AG09319 (cell line): ENCODE data around the gene PGBD5.

Experiments
- DNase-seq: peaks from one replicate; pipeline ENCODE4 v3.0.0-alpha.2; 2010; ENCODE audit warnings: low read depth; ENCODE audit errors: extremely low read depth
- TF ChIP-seq, protein P1 (sequence below): IDR thresholded peaks from 2 replicates; pipeline ENCODE4 v1.5.1; 2011; ENCODE audit warnings: low read depth, mild to moderate bottlenecking, inconsistent platforms, low read length, moderate library complexity

PGBD5 gene

GRCh38 chr1:230286166-230286889 lies 139.8 kb downstream of the PGBD5 start:
- TF ChIP-seq, protein P1, sequence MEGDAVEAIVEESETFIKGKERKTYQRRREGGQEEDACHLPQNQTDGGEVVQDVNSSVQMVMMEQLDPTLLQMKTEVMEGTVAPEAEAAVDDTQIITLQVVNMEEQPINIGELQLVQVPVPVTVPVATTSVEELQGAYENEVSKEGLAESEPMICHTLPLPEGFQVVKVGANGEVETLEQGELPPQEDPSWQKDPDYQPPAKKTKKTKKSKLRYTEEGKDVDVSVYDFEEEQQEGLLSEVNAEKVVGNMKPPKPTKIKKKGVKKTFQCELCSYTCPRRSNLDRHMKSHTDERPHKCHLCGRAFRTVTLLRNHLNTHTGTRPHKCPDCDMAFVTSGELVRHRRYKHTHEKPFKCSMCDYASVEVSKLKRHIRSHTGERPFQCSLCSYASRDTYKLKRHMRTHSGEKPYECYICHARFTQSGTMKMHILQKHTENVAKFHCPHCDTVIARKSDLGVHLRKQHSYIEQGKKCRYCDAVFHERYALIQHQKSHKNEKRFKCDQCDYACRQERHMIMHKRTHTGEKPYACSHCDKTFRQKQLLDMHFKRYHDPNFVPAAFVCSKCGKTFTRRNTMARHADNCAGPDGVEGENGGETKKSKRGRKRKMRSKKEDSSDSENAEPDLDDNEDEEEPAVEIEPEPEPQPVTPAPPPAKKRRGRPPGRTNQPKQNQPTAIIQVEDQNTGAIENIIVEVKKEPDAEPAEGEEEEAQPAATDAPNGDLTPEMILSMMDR = no peak
- DNase-seq = no peak

DNA sequence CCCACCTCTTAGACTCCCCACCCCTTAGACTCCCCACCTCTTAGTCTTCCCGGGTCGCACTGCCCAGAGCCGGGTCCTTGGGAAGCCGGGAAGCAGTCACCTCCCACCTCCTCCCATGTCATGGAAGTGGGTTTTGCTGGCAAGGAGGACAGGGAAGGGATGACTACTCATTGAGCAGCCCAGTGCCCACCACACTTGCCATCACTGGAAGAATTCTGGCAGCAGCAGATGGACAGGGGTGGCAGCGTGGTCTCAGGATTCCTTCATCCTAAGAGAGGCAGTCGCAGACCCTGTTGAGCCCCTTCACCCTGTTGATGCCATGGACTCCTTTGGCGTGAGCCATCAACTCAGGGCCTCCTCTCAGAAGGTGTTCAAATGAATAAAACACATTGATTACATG lies 140.8 kb downstream of the PGBD5 start:
- DNase-seq = no peak
- TF ChIP-seq, protein P1 = no peak

GRCh38 chr1:230284891-230285290 lies 141.2 kb downstream of the PGBD5 start:
- TF ChIP-seq, protein P1 = no peak
- DNase-seq = no peak

GRCh38 chr1:230283678-230284077 lies 142.5 kb downstream of the PGBD5 start:
- TF ChIP-seq, protein P1 = no peak
- no peak for DNase-seq

GRCh38 chr1:230282157-230282556 lies 144.0 kb downstream of the PGBD5 start:
- no peak for DNase-seq
- TF ChIP-seq, protein P1 = no peak

- TF ChIP-seq, protein P1 = no peak
- DNase-seq = no peak
Observed at GRCh38 chr1:230281556-230281955, 144.6 kb downstream of the PGBD5 start.

- TF ChIP-seq, protein P1 = no peak
Observed at GRCh38 chr1:230280906-230281413, 145.2 kb downstream of the PGBD5 start.

More at GRCh38 chr1:230280906-230281413, 145.2 kb downstream of the PGBD5 start:
- DNase-seq = no peak
